Measurements from ENCODE around the gene AK2. TPM values are rescaled to one million over a fixed set of nuclear protein-coding genes. Genes with fewer than 3 reads are reported as not detected.

The AK2 gene
- total RNA-seq, 1 donor from 2014 or later, result 52.7 TPM

DNA sequence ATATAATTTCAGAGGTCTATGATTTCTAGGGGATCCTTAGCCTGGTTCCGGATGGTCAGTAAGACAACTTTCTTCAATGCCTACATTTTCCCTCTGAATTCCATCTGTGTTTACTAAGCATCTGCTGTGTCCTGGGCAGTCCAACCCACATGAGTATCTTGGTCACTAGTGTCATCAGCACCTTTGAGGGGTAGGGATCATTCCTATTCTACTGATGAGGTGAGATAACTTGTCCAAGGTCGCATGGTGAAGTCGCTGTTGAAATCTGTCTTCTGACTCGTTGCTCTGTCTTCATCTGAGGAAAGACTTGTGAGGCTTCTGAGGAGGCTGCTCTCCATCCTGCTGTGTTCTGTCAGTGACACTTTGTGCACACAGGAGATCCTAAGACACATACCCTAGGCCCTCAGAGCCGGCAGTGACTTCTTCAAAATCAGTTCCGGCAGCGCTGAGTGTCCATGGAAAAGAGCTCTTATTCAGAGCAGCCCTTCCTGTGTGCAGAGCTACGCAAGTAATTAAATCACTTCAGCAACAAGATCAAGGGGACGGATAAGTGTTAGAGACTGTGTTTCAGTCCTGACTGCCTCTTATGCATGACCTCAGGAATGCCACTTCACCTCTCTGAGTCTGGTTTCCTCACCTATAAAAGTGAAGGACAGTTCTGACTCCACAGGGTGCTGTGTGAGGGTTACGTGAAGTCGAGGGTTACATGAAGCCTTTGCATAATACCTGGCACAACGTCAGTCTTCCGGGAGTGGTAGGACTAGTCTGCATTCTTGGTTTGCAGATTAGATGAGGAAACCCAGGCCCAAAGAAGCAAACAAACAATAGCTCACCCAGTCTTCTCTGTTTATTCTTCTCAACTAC is 28.4 kb downstream of the AK2 start:
- Mint-ChIP-seq H3K9me3 (ENCODE audit: unreplicated experiment) (peaks cover 3% of the 10 kb centered on the region), H3K4me1 (ENCODE audit: low read depth, unreplicated experiment) (peaks cover 9% of the 10 kb centered on the region), H3K27ac (ENCODE audit: unreplicated experiment) (no peak overlapping the region), H3K27me3 (ENCODE audit: unreplicated experiment) (peaks cover 1% of the 10 kb centered on the region), H3K36me3 (ENCODE audit: unreplicated experiment) (no peaks in the 10 kb centered on the region), H3K4me3 (ENCODE audit: unreplicated experiment) (no peak overlapping the region)
- DNase-seq, result no peak
- TF ChIP-seq, protein P1, sequence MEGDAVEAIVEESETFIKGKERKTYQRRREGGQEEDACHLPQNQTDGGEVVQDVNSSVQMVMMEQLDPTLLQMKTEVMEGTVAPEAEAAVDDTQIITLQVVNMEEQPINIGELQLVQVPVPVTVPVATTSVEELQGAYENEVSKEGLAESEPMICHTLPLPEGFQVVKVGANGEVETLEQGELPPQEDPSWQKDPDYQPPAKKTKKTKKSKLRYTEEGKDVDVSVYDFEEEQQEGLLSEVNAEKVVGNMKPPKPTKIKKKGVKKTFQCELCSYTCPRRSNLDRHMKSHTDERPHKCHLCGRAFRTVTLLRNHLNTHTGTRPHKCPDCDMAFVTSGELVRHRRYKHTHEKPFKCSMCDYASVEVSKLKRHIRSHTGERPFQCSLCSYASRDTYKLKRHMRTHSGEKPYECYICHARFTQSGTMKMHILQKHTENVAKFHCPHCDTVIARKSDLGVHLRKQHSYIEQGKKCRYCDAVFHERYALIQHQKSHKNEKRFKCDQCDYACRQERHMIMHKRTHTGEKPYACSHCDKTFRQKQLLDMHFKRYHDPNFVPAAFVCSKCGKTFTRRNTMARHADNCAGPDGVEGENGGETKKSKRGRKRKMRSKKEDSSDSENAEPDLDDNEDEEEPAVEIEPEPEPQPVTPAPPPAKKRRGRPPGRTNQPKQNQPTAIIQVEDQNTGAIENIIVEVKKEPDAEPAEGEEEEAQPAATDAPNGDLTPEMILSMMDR (IDR thresholded peaks at IDR 0.05; ENCODE audit: partially characterized antibody, unreplicated experiment), result no peak

DNA sequence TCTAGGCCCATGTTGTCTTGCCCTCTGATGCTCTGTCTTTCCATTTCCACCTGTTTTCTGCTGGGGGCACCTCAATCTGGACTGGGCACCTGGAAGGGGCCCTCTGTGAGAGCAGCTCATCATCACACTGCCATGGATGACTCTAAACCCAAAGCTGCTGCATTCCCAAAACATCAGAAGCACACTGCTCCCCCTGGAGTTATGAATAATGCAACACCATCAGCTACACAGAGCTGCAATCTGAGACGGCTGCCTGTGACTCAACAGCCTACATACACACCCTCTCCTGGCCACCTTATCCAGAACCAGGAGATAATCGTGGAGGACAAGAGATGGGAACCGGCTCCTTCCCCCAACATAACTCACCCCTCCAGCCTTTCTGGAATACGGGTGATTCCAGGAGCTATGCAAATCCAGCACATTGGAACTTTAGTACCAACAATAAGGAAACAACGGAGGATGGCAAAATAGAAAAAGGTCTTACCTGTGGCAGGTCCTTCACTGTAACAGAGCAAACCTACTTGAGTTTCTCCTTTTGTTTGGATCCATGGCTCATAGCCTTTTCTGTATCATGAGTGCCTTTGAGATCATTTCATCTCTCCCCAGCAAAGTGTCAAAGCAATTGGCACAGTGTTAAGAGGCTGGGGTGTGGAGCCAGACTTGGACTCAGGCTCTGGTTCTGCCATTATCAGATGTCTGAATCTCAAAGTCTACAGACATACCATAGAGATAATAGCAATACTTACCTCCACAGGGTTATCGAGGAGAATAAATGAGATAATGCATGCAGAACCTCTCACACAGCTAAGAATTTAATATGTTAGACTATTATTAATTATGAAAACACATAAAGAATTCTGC is 29.3 kb downstream of the AK2 start:
- H3K36me3 Mint-ChIP-seq (ENCODE audit: unreplicated experiment), result no peaks in the 10 kb centered on the region
- TF ChIP-seq, protein P1 (IDR thresholded peaks at IDR 0.05; ENCODE audit: partially characterized antibody, unreplicated experiment), result peak; percentile 30
- DNase-seq, result peak; percentile 25
- peaks cover 3% of the 10 kb centered on the region for H3K9me3 Mint-ChIP-seq (ENCODE audit: unreplicated experiment)
- H3K4me3 Mint-ChIP-seq (ENCODE audit: unreplicated experiment), result peak overlapping the region; percentile 20
- H3K4me1 Mint-ChIP-seq (ENCODE audit: low read depth, unreplicated experiment), result peaks cover 9% of the 10 kb centered on the region
- H3K27me3 Mint-ChIP-seq (ENCODE audit: unreplicated experiment), result peaks cover 1% of the 10 kb centered on the region
- H3K27ac Mint-ChIP-seq (ENCODE audit: unreplicated experiment), result no peak overlapping the region

DNA sequence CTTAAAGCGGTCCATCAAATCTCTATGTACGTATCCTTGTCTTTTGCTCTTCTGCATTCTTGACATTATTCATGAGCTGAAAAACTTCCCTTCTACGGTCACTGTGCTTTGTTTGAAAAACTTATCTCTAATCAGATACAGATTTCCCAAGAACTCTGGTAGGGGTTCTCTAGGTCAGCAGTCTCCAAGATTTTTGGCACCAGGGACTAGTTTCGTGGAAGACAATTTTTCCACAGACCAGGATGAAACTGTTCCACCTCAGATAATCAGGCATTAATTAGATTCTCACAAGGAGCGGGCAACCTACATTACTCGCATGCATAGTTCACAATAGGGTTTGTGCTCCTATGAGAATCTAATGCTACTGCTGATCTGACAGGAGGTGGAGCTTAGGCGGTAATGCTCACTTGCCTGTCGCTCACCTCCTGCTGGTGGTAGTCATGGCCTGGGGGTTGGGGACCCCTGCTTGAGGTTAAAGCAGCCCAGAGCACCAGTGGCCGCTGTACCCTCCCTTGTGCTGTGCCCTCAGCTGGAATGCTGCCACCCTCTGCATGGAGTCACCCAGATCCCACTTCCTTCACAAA is 30.8 kb downstream of the AK2 start:
- Mint-ChIP-seq H3K27ac (ENCODE audit: unreplicated experiment) (no peak overlapping the region), H3K9me3 (ENCODE audit: unreplicated experiment) (no peaks in the 10 kb centered on the region), H3K36me3 (ENCODE audit: unreplicated experiment) (no peaks in the 10 kb centered on the region), H3K4me3 (ENCODE audit: unreplicated experiment) (no peak overlapping the region), H3K4me1 (ENCODE audit: low read depth, unreplicated experiment) (peaks cover 9% of the 10 kb centered on the region), H3K27me3 (ENCODE audit: unreplicated experiment) (peaks cover 1% of the 10 kb centered on the region)
- TF ChIP-seq, protein P1 (IDR thresholded peaks at IDR 0.05; ENCODE audit: partially characterized antibody, unreplicated experiment), result no peak
- no peak for DNase-seq

DNA sequence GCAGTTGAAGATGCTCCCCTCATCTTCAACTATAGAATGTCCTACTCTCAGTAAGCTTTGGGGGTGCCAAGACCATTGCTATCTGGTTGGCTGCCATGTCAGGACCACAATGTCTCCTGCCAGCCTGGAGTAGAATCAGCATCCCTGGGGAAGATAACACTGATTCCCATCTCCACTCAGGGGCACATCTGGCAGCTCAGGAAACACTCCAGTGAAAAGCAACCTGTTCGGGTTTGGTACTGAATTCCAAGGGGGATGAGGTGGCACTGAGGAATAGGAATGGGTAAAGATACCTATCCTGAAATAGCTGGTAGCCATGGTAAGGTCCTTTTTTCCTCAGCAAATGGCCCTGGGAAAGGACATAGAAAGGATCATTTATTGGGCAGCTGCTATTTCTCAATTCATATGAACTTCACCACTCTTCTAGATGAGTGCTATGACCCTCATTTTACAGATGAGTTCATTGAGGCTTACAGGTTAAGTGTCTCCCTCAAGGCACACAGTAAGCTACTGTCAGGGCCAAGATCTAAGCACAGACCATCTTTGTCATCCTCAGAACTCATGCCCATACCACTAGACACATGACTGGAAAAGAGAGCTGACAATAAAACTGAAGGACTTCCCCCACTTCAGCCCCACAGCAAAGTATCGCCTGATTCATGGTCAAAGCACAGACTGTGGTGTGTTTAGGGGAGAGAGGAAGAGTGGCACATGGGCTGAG is 31.4 kb downstream of the AK2 start:
- DNase-seq, result no peak
- no peak overlapping the region for H3K27ac Mint-ChIP-seq (ENCODE audit: unreplicated experiment)

More for the DNA sequence above, 31.4 kb downstream of the AK2 start:
- peaks cover 9% of the 10 kb centered on the region for H3K4me1 Mint-ChIP-seq (ENCODE audit: low read depth, unreplicated experiment)
- no peak overlapping the region for H3K4me3 Mint-ChIP-seq (ENCODE audit: unreplicated experiment)
- H3K9me3 Mint-ChIP-seq (ENCODE audit: unreplicated experiment), result no peaks in the 10 kb centered on the region
- peaks cover 1% of the 10 kb centered on the region for H3K27me3 Mint-ChIP-seq (ENCODE audit: unreplicated experiment)
- TF ChIP-seq, protein P1 (IDR thresholded peaks at IDR 0.05; ENCODE audit: partially characterized antibody, unreplicated experiment), result no peak
- H3K36me3 Mint-ChIP-seq (ENCODE audit: unreplicated experiment), result no peaks in the 10 kb centered on the region
